ENCODE data around the gene CPLANE2.

GRCh38 chr1:16204216-16204615, 32.8 kb downstream of the CPLANE2 start:
- TF ChIP-seq CREB1 (IDR thresholded peaks at IDR 0.05; ENCODE audit: low read depth): no peak
- no peak for TF ChIP-seq EGR1 (IDR thresholded peaks at IDR 0.05)
- no peak for TF ChIP-seq RAD21 (IDR thresholded peaks at IDR 0.05; ENCODE audit: low read depth)
- no peak for TF ChIP-seq FOXM1 (IDR thresholded peaks at IDR 0.05; ENCODE audit: borderline replicate concordance, low read depth)

Data from Ishikawa (cell line).